CD4-positive, alpha-beta T cell (primary cell): Measurements from ENCODE around the gene KLK11. TPM values are rescaled to one million over a fixed set of nuclear protein-coding genes. Genes with fewer than 3 reads are reported as not detected.

ENCODE experiments used
- ATAC-seq: fragments of 200-7000 bp; cut with Tn5 transposase; one replicate; pipeline ENCODE4 v1.10.0; 2022; ENCODE audit warnings: mild to moderate bottlenecking; ENCODE audit not compliant: poor library complexity
- CTCF ChIA-PET: fragments of 350-600 bp; sonication (Branson Sonifier 250); formaldehyde crosslinking; loops from one replicate; lab custom pipeline; 2021; ENCODE audit warnings: antibody characterized with exemption, inconsistent platforms; lab: Charles Lee
- POLR2A ChIA-PET: fragments of 350-600 bp; sonication (Branson Sonifier 250); formaldehyde crosslinking; loops from one replicate; lab custom pipeline; 2021; ENCODE audit warnings: antibody characterized with exemption, inconsistent platforms; lab: Charles Lee
- DNase-seq, 14 experiments: peaks; one replicate each; pipeline ENCODE4 v3.0.0-alpha.2; 2013 to 2020; ENCODE audit warnings: mixed read lengths in 2 of 14
- H3K27ac ChIP-seq, 2 donors: one replicate each; pipeline versions ENCODE4 v1.5.1 to v1.7.0; 2013; ENCODE audit warnings: low read length in 2 of 2, low read depth in 1 of 2, mild to moderate bottlenecking in 1 of 2
- H3K27me3 ChIP-seq, 2 experiments: 1 replicate in 1 of 2; 2 replicates in 1 of 2; pipeline versions ENCODE4 v1.6.1 to v1.7.0; 2013; ENCODE audit warnings: low read length in 2 of 2, control low read depth in 1 of 2, mild to moderate bottlenecking in 1 of 2, moderate library complexity in 1 of 2; ENCODE audit not compliant: insufficient read depth in 2 of 2, control insufficient read depth in 1 of 2
- H3K36me3 ChIP-seq: one replicate; pipeline ENCODE4 v1.6.1; 2013; ENCODE audit warnings: low read length, control low read depth; ENCODE audit not compliant: insufficient read depth
- H3K4me1 ChIP-seq: one replicate; pipeline ENCODE4 v1.6.1; 2013; ENCODE audit warnings: low read length, control low read depth; ENCODE audit not compliant: insufficient read depth
- H3K4me3 ChIP-seq: one replicate; pipeline ENCODE4 v1.5.1; 2013; ENCODE audit warnings: mild to moderate bottlenecking, low read length, moderate library complexity
- H3K9me3 ChIP-seq, 2 experiments: 1 replicate in 1 of 2; 2 replicates in 1 of 2; pipeline versions ENCODE4 v1.6.1 to v1.7.0; 2013; ENCODE audit warnings: low read length in 2 of 2, mild to moderate bottlenecking in 2 of 2, control low read depth in 1 of 2, moderate library complexity in 1 of 2; ENCODE audit not compliant: control insufficient read depth in 1 of 2, insufficient read depth in 1 of 2
- H3K27ac Mint-ChIP-seq: one replicate; pipeline ENCODE4 v1.8.0; 2020; ENCODE audit warnings: mixed read lengths
- H3K27me3 Mint-ChIP-seq: one replicate; pipeline ENCODE4 v1.8.0; 2021; ENCODE audit warnings: mixed read lengths
- H3K36me3 Mint-ChIP-seq: one replicate; pipeline ENCODE4 v1.8.0; 2021; ENCODE audit warnings: low read depth, mixed read lengths
- H3K4me1 Mint-ChIP-seq: one replicate; pipeline ENCODE4 v1.8.0; 2021; ENCODE audit warnings: low read depth, mixed read lengths
- H3K4me3 Mint-ChIP-seq: one replicate; pipeline ENCODE4 v1.8.0; 2020; ENCODE audit warnings: mild to moderate bottlenecking, mixed read lengths
- H3K9me3 Mint-ChIP-seq: one replicate; pipeline ENCODE4 v1.8.0; 2020; ENCODE audit warnings: mixed read lengths
- CTCF ChIP-seq: fragments of 200-600 bp; IDR thresholded peaks from one replicate; pipeline ENCODE4 v1.8.0; 2022; ENCODE audit warnings: antibody characterized with exemption, mild to moderate bottlenecking
- intact Hi-C, 2 experiments: fragments of 100-400 bp; cut with DNase I in 1 of 2; cut with micrococcal nuclease in 1 of 2; formaldehyde crosslinking; loops; one replicate each; pipeline versions ENCODE4 v1.15.1 to v1.9.0; 2023 to 2025; cut with DNase I, micrococcal nuclease
- total RNA-seq, 174 experiments: library from RNA in 2 of 174; stranded (reverse) in 2 of 174; gene quantifications; one replicate each; pipeline ENCODE4 v1.2.3 and lab custom pipeline; 2021 to 2026

Gene KLK11
- total RNA-seq, 2 experiments from 2014 or later, result not detected

- no peak for DNase-seq
- H3K36me3 Mint-ChIP-seq, result no peaks in the 10 kb centered on the region
- no peak overlapping the region for H3K27ac Mint-ChIP-seq
- ATAC-seq, result no peak
- no peaks in the 10 kb centered on the region for H3K36me3 ChIP-seq
- no peak overlapping the region for H3K4me3 ChIP-seq
- H3K27me3 Mint-ChIP-seq, result peaks cover 66% of the 10 kb centered on the region
- H3K27me3 ChIP-seq, result peaks cover 6 to 35% of the 10 kb centered on the region in 2 experiments
- intact Hi-C loops, result no loop called here
- H3K9me3 ChIP-seq, result peaks cover 0 to 8% of the 10 kb centered on the region in 2 experiments
- H3K9me3 Mint-ChIP-seq, result no peaks in the 10 kb centered on the region
- POLR2A ChIA-PET, result no interaction called here
- no peaks in the 10 kb centered on the region for H3K4me1 ChIP-seq
- no peak for TF ChIP-seq CTCF
- H3K27ac ChIP-seq, result no peak overlapping the region
- no peak overlapping the region for H3K4me3 Mint-ChIP-seq
- no peaks in the 10 kb centered on the region for H3K4me1 Mint-ChIP-seq
- CTCF ChIA-PET, result no interaction called here
Observed at GRCh38 chr19:50980208-50980607, 46.2 kb downstream of the KLK11 start.

GRCh38 chr19:50979758-50980157 lies 46.7 kb downstream of the KLK11 start:
- peaks cover 62% of the 10 kb centered on the region for H3K27me3 Mint-ChIP-seq
- ATAC-seq, result no peak
- H3K36me3 Mint-ChIP-seq, result no peaks in the 10 kb centered on the region

GRCh38 chr19:50978772-50979390 lies 47.5 kb downstream of the KLK11 start:
- DNase-seq, result no peak
- H3K9me3 Mint-ChIP-seq, result no peaks in the 10 kb centered on the region
- no peak for ATAC-seq
- Histone ChIP-seq H3K9me3 (peaks cover 0 to 1% of the 10 kb centered on the region in 2 experiments), H3K4me1 (no peaks in the 10 kb centered on the region), H3K4me3 (no peak overlapping the region), H3K27me3 (peaks cover 6 to 28% of the 10 kb centered on the region in 2 experiments), H3K36me3 (no peaks in the 10 kb centered on the region), H3K27ac (no peak overlapping the region)
- TF ChIP-seq CTCF, result no peak
- ChIA-PET CTCF (no interaction called here), POLR2A (no interaction called here)
- H3K27me3 Mint-ChIP-seq, result peaks cover 62% of the 10 kb centered on the region
- H3K27ac Mint-ChIP-seq, result no peak overlapping the region
- H3K4me3 Mint-ChIP-seq, result no peak overlapping the region
- H3K4me1 Mint-ChIP-seq, result no peaks in the 10 kb centered on the region
- intact Hi-C loops, result no loop called here
- no peaks in the 10 kb centered on the region for H3K36me3 Mint-ChIP-seq

More at GRCh38 chr19:50979758-50980157, 46.7 kb downstream of the KLK11 start:
- peaks cover 6 to 35% of the 10 kb centered on the region in 2 experiments for H3K27me3 ChIP-seq
- H3K4me1 ChIP-seq, result no peaks in the 10 kb centered on the region
- no peaks in the 10 kb centered on the region for H3K4me1 Mint-ChIP-seq
- H3K27ac Mint-ChIP-seq, result no peak overlapping the region
- DNase-seq, result no peak
- no peak for TF ChIP-seq CTCF
- H3K4me3 Mint-ChIP-seq, result no peak overlapping the region
- ChIA-PET CTCF (no interaction called here), POLR2A (no interaction called here)
- intact Hi-C loops, result no loop called here
- peaks cover 0 to 8% of the 10 kb centered on the region in 2 experiments for H3K9me3 ChIP-seq
- no peaks in the 10 kb centered on the region for H3K36me3 ChIP-seq
- no peaks in the 10 kb centered on the region for H3K9me3 Mint-ChIP-seq
- no peak overlapping the region for H3K27ac ChIP-seq
- no peak overlapping the region for H3K4me3 ChIP-seq
